ENCODE measurements around the gene DOCK2.
"Not testable (repeated sequence)": the region's sequence is repeated elsewhere in the genome, so short reads cannot be mapped to it uniquely, and the experiment has no call there.

DOCK2 gene

DNA sequence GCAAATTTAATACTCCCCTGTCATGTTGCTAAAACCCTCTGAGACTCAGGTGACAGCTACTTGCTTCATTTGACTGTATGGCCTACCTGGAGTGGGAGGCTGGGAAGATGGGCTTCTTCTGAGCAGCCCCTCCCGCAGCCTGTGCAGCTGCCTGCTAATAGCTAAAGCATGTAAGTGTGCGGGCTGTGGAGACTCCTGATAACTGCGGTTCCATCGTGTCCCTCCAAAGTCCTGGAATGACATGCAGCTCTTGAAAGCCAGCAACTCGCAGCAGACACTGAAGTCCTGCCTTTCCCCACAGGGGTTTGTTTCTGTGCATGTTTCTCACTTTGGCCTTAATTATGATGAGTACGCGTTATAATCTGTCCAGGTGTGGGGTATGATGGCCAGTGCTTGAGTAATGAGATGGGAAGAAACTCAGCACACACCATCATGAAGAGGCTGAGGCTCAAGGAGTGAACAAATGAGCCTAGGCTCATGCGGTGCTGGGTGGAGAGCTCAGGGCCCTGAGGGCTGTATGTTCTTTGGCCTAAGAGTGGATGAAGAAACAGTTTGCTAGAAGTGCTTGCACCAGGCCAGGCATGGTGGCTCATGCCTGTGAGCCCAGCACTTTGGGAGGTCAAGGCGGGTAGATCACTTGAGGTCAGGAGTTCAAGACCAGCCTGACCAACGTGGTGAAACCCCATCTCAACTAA, 119.1 kb downstream of the DOCK2 start:
- no peak for DNase-seq (ENCODE audit: low read depth in 3 of 3)

DNA sequence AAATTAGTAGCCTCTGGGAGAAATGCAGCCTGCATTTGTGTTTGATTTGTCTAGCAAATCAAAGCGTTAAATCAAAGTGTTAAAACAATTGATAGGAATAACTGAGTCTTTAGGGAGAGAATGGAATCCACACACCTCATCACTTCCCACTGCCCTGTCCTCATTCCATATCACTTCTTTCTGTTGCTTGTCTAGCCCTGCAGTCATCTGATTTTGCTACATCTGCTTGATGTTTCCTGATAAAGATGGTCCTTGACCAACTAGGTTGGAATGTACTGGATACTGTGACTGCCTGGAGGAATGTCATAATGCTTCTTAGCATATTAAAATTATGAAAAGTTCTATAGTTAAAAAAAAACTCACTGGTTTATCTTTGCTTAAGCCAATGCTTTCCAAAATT, 119.9 kb downstream of the DOCK2 start:
- DNase-seq (ENCODE audit: low read depth in 3 of 3), result no peak

DNA sequence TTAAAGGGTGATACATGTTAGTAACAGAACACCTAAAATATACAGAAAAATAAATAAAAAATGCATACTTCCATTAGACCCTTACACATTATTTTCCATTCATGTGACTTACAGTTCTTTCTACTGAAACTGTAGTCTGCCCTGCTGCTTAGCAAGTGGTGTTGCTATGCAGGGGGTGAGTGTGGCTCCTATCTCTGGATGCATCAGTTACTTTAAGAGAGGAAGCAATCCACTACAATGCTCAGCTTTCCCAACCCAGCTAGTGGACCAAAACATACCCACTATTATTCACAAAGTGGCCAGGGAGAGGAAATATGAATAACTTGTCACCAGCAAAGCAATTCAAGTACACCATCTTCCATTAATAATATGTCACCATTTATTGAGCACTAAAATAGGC, 121.8 kb downstream of the DOCK2 start:
- no peak for DNase-seq (ENCODE audit: low read depth in 3 of 3)

GRCh38 chr5:169760229-169760628, 123.2 kb downstream of the DOCK2 start:
- no peak for DNase-seq (ENCODE audit: low read depth in 3 of 3)

GRCh38 chr5:169762338-169763095, 125.4 kb downstream of the DOCK2 start:
- DNase-seq (ENCODE audit: low read depth in 3 of 3), result no peak

DNA sequence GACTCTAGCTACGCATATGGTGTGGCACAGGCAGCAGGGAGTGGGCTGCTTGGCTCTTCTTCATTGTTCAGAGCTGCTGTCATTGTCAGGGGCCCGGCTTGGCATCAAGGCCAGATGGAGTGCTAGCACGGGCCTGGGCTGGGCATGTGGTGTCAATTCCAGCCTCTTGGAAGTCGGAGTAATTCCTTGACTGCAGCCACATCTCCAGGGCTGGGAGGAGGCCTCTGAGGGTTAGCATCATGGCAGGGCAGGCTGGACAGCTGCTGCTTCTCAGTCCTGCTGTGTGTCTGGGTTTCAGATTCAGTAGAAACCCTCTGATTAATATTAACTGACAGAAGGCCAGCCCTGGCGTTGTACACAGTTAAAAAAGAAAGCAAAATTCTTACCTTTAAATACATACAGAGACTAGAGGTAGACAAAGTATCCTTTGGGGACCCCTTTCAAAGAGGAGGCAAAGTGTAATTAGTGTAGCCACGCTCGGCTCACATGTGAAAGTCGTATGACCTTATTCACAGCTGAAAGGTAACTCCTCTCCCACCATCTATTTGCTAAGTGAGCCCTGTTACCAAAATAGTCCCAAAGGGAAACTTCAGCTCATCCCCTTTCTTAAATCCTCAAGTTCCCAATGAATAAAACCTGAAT, 126.4 kb downstream of the DOCK2 start:
- DNase-seq (ENCODE audit: low read depth in 3 of 3), result no peak

GRCh38 chr5:169764018-169764378, 126.9 kb downstream of the DOCK2 start:
- DNase-seq (ENCODE audit: low read depth in 3 of 3), result no peak

- no peak for DNase-seq (ENCODE audit: low read depth in 3 of 3)
Observed at GRCh38 chr5:169765176-169765996, 128.3 kb downstream of the DOCK2 start.

DNA sequence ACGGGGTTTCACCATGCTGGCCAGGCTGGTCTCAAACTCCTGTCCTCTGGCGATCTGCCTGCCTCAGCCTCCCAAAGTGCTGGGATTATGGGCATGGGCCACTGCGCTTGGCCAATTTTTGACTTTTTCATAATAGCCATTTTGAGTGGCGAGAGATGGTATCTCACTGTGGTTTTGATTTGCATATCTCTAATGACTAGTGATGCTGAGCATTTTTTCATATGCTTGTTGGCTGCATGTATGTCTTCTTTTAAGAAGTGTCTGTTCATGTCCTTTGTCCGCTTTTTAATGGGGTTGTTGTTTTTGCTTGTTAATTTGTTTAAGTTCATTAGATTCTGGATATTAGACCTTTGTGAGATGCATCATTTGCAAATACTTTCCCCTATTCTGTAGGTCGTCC, 129.9 kb downstream of the DOCK2 start:
- DNase-seq (ENCODE audit: low read depth in 3 of 3), result not testable (repeated sequence)

DNA sequence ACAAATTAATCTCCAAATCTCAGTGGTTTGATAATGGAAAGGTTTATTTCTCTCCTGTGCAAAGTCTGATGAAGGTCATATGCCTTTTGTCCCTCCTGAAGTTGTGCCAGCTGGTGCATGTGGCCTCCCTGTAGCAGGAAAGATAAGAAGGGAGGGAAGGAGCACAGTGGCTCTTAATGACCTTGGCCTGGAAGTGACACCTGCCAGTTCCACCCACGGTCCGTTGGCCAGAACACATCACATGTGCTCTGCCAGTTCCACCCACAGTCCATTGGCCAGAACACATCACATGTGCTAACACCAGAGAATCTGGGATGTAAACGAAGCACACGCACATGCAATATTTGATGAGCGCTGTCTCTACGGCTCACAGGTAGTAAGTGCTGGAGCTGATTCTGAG, 130.9 kb downstream of the DOCK2 start:
- DNase-seq (ENCODE audit: low read depth in 3 of 3), result no peak

DNA sequence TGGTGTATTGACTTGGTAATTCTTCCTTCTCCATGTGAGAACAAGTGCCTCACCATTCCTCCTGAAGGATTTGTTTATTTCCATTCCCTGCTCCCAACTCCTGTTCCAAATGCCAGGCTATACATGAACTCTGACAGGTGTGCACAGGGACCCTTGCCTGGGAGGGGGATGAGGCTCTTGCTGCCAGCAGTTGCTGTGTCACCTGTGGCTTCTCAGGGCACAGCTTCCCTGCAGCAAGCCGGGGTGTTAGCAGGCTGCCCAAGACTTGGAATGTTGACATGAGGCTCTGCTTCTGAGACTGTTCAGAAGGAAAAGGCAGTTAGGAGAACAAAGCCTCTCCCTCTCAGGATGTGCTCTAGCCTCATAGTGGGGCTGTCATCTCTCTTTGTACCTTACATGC, 131.3 kb downstream of the DOCK2 start:
- no peak for DNase-seq (ENCODE audit: low read depth in 3 of 3)

DNA sequence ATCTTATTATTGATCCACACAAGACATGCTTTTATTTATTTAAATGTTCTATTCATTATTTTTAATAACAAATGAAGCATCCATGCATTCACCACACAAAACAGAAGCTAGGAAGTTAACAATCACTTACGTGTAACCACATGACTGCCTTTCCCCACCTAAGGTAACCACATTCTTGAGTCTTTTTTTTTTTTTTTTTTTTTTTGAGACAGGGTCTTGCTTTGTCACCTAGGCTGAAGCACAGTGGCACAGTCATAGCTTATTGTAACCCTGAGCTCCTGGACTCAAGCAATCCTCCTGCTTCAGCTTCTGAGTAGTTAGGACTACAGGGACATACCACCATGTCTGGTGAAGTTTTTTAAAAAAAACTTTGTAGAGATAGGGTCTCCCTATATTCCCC, 133.0 kb downstream of the DOCK2 start:
- DNase-seq (ENCODE audit: low read depth in 3 of 3), result no peak

DNA sequence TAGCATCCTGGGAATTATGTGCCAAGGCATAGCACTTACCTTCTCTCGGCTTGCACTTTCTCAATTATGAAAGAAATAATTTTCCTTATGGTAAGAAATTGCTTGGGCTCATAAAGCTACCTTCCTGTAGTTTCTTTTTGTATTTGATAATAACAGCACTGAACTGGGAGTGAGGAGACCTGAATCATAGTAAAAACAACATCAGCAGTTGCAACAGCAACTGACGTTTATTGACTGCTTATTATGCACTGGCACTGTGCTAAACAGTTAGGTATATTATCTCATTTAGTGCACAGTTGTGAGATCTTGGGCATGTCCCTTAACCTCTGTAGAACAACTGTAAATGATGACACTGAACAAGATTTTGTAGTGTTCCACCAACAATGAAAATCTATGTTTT, 135.2 kb downstream of the DOCK2 start:
- no peak for DNase-seq (ENCODE audit: low read depth in 3 of 3)

DNA sequence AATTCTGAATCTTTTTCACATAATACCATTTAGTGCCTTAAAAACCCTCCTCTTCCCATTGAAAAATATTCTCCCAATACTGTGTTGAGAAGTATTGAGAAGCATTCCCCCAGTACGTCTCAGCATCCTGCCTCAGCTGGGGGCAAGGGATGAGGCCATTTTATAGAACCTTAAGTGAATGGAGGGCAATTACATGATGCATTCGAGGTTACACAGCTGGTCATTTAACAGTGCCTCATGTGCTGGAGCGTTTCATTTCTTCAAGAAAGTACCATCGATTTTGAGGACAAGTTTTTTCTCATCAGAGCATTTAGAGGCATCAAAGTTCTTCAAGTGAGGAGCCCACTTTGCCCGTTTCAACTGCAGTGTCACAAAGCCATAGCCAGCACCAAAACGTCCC, 135.6 kb downstream of the DOCK2 start:
- no peak for DNase-seq (ENCODE audit: low read depth in 3 of 3)

- no peak for DNase-seq (ENCODE audit: low read depth in 3 of 3)
Observed at GRCh38 chr5:169777159-169777558, 140.1 kb downstream of the DOCK2 start.

DNA sequence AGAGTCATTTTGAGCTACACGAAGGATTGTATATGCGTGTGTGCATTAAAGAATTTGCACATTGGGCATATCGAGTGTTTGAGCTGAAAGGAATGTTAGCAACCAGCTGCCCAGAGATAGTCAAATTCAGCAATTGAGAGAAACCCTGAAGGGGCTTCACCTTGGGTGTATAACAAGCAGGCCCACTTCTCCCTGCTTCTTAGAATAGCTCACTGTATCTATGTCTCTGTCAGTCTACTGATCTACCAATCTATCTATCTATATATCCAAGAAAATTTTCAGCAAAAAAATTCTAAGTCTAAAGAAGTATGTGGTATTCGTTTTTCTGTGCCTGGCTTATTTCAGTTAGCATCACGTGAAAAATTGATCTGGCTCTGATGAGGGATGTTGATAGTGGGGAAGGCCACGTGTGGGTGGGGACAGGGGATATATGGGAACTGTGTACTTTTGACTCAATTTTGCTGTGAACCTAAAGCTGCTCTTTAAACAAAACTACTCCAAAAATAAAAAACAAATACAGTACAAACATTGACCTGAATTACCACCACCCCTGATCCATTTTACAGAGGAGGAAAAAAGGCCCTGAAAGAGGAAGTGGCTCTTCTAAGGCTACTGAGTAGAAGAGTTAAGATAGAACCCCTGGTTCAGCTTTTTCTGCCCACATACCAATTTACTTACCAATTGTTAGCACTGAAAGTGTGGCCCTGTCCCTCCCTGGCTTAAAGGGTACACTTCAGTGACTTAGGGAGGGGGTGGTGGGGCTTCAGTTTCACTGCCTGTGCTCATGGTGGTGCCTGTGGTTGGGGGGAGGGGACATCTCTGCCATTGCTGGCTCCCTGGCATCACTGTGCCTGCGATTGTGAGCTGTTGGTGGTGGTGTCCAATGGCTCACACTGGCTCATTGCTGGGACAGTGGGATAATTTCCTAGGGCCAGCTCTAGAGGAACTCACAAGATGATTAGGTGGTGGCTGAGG, 141.8 kb downstream of the DOCK2 start:
- DNase-seq (ENCODE audit: low read depth in 3 of 3), result no peak

DNA sequence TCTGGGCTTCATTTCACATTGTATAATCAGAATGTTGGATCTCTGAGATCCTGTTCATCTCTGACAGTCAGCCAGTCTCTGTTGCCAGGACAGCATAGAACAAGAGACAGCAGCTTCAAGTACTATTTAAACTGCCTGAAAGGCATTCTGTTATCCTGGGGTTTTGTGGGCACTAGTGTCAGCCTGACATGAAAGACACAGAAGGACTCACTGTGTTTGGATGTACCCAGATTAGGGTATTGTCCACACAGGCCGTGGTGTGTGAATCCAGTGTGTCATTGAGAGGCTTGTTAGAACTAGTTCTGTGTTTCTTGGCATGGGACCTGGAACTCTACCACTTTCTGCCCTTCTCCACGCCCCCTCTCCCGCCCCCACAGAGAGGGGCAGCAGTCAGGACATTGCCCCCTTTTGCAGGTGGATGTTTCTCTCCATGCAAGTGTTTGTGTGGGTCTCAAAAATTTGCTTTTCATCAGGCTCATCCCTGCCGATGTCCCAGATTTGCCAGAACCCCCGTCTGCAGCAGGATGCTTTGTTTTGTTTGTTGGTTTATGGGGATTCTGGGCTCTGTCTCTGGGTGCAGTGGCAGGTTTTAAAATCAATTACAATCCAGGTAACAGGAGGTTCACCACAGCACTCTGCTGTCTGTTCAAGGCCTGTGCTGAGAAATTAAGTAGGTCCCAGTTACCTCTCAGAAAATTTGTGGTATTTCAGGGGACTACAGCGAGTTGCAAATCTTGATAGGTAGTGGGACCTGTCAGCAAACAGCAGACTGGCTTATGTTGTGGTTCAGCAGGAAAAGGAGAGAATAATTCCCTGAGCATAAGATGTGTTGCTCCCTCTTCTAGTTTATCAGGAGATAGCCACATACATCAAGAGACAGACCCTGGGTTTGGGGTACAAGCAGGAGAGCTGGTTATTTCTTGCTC, 144.6 kb downstream of the DOCK2 start:
- DNase-seq (ENCODE audit: low read depth in 3 of 3), result no peak

GRCh38 chr5:169785771-169786618, 148.9 kb downstream of the DOCK2 start:
- no peak for DNase-seq (ENCODE audit: low read depth in 3 of 3)

DNA sequence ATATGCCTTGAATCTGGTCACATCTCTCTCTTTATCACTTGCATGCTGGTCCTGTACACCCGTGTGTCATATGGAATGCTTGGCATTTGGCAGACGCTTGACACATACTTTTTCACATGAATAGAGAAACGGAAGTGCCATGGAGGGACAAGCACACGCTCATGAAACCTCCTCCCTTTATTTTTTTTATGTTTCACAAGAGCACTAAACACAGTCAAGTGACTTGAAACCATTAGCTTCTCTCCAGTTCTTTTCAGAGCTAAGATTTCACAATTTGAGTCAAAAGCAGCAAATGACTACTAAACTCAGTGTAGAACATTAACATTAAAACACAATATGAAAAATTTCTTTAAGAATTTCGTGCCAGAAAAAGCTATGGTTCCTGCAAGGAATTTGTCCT, 151.1 kb downstream of the DOCK2 start:
- no peak for DNase-seq (ENCODE audit: low read depth in 3 of 3)

Measured in stimulated activated CD4-positive, alpha-beta T cell treated with anti-CD3 and anti-CD28 coated beads, TNF-alpha, amount 100 ng/mL, for 4 hours (primary cell).